ENCODE results near the gene SSRP1.

DNA sequence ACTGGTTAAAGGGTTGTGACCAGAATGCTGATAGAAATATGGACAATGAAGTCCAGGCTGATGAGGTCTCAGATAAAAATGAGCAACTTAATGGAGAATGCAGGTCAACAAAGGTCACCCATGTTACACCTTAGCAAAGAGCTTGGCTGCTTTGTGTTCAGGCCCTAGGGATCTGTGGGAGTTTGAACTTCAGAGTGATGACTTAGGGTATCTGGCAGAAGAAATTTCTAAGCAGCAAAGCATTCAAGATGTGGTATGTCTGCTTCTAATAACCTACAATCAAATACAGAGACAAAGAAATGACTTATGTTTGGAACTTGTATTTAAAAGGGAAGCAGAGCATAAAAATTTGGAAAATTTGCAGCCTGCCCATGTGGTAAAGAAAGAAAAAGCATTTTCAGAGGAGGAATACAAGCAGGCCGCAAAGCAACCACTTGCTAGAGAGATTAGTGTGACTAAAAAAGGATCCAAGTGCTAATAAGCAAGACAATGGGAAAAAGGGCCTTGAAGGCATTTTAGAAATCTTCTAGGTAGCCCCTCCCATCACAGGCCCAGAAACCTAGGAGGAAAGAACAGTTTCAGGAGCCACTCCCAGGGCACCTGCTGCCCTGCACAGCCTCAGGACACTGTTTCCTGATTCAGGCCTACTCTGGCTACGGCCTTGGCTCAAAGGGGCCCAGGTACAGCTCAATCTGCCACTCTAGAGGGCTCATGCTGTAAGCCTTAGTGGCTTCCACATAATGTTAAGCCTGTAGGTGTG, 52.3 kb downstream of the SSRP1 start:
- TF ChIP-seq, protein P1, sequence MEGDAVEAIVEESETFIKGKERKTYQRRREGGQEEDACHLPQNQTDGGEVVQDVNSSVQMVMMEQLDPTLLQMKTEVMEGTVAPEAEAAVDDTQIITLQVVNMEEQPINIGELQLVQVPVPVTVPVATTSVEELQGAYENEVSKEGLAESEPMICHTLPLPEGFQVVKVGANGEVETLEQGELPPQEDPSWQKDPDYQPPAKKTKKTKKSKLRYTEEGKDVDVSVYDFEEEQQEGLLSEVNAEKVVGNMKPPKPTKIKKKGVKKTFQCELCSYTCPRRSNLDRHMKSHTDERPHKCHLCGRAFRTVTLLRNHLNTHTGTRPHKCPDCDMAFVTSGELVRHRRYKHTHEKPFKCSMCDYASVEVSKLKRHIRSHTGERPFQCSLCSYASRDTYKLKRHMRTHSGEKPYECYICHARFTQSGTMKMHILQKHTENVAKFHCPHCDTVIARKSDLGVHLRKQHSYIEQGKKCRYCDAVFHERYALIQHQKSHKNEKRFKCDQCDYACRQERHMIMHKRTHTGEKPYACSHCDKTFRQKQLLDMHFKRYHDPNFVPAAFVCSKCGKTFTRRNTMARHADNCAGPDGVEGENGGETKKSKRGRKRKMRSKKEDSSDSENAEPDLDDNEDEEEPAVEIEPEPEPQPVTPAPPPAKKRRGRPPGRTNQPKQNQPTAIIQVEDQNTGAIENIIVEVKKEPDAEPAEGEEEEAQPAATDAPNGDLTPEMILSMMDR (IDR thresholded peaks at IDR 0.05), result no peak
- TF ChIP-seq POLR2A (IDR thresholded peaks at IDR 0.05), result no peak

Measured in heart left ventricle (tissue), 13 donors.